Breast epithelium (tissue), 4 donors: Measurements from ENCODE around the gene BTBD7. TPM values are rescaled to one million over a fixed set of nuclear protein-coding genes. Genes with fewer than 3 reads are reported as not detected.

Experiments used
- DNase-seq, 2 donors: peaks; one replicate each; pipeline ENCODE4 v3.0.0-alpha.2; 2019; ENCODE audit warnings: low spot score in 2 of 2
- H3K27ac ChIP-seq, 2 donors: fragments of 200-600 bp; sonication (generic) in 1 of 2; one replicate each; pipeline ENCODE4 v1.5.1; 2016 to 2019; ENCODE audit warnings: mild to moderate bottlenecking in 1 of 2
- H3K27me3 ChIP-seq, 2 donors: fragments of 200-600 bp; sonication (generic) in 1 of 2; one replicate each; pipeline versions ENCODE4 v1.5.1 to v1.6.0; 2017 to 2019; ENCODE audit warnings: control low read depth in 1 of 2, mild to moderate bottlenecking in 1 of 2
- H3K36me3 ChIP-seq: fragments of 200-600 bp; one replicate; pipeline ENCODE4 v1.5.1; 2019
- H3K4me1 ChIP-seq, 2 donors: fragments of 200-600 bp; sonication (generic); one replicate each; pipeline ENCODE4 v1.5.1; 2016 to 2019; ENCODE audit warnings: control low read depth in 1 of 2
- H3K4me3 ChIP-seq, 3 donors: fragments of 200-600 bp; sonication (generic); 1 replicate in 2 of 3; 2 replicates in 1 of 3; pipeline ENCODE4 v1.5.1; 2016 to 2019; ENCODE audit warnings: mild to moderate bottlenecking in 3 of 3, moderate library complexity in 2 of 3
- H3K9me3 ChIP-seq, 2 donors: fragments of 200-600 bp; sonication (generic) in 1 of 2; one replicate each; pipeline ENCODE4 v1.5.1; 2016 to 2019; ENCODE audit warnings: control low read depth in 1 of 2
- POLR2A ChIP-seq: fragments of 450-650 bp; IDR thresholded peaks from one replicate; pipeline ENCODE4 v1.6.1; 2016; ENCODE audit warnings: antibody characterized with exemption, mild to moderate bottlenecking, moderate library complexity
- POLR2AphosphoS5 ChIP-seq, 3 donors: sonication (generic); formaldehyde crosslinking; IDR thresholded peaks; one replicate each; pipeline ENCODE4 v1.6.1; 2017; ENCODE audit warnings: antibody characterized with exemption in 3 of 3
- intact Hi-C: fragments of 100-400 bp; cut with DNase I; formaldehyde crosslinking; loops from one replicate; pipeline ENCODE4 v1.15.1; 2023; ENCODE audit warnings: low total_unique reads
- total RNA-seq, 3 donors: library from RNA; depleted of rRNA; stranded (reverse); fragments of >200 nt; gene quantifications; one replicate each; pipeline ENCODE4 v1.1.0, GENCODE V29; 2016
- TF ChIP-seq, protein P1 (sequence below), 3 donors: fragments of 450-650 bp; IDR thresholded peaks; one replicate each; pipeline ENCODE4 v1.5.1; 2016 to 2017; ENCODE audit warnings: antibody characterized with exemption in 3 of 3, mild to moderate bottlenecking in 3 of 3, moderate library complexity in 3 of 3

BTBD7 gene
- total RNA-seq, 3 donors from 2014 or later, result 19.7 to 32.8 (median 26.5) TPM

DNA sequence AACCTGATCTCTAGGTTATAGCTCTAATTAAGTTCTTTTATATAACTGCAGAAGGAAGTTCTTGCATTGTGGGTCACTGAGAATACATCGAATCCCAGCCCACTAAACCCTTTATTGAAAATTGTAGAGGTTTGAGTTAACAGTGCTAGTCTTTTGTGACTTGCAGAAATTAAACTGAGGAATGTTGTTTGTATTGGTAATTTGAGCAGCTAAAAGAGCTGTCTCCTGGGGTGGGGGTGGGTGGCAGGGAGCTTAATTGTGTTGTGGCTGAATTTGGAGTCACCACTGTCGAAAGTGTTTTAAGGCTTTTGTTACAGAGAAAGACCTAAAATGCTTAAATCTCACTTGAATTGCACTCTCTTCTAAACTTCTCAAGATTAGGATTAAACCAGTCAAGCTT, 11.0 kb upstream of the BTBD7 start:
- no peak overlapping the region for H3K4me3 ChIP-seq
- intact Hi-C loops, result no loop called here
- TF ChIP-seq POLR2AphosphoS5 (IDR thresholded peaks at IDR 0.05) (no peak), POLR2A (no peak)
- TF ChIP-seq, protein P1, sequence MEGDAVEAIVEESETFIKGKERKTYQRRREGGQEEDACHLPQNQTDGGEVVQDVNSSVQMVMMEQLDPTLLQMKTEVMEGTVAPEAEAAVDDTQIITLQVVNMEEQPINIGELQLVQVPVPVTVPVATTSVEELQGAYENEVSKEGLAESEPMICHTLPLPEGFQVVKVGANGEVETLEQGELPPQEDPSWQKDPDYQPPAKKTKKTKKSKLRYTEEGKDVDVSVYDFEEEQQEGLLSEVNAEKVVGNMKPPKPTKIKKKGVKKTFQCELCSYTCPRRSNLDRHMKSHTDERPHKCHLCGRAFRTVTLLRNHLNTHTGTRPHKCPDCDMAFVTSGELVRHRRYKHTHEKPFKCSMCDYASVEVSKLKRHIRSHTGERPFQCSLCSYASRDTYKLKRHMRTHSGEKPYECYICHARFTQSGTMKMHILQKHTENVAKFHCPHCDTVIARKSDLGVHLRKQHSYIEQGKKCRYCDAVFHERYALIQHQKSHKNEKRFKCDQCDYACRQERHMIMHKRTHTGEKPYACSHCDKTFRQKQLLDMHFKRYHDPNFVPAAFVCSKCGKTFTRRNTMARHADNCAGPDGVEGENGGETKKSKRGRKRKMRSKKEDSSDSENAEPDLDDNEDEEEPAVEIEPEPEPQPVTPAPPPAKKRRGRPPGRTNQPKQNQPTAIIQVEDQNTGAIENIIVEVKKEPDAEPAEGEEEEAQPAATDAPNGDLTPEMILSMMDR (IDR thresholded peaks at IDR 0.05), result no peak
- H3K9me3 ChIP-seq, result peaks cover 5% of the 10 kb centered on the region in 2 donors
- no peaks in the 10 kb centered on the region for H3K4me1 ChIP-seq
- no peak overlapping the region for H3K27ac ChIP-seq
- H3K36me3 ChIP-seq, result no peaks in the 10 kb centered on the region
- DNase-seq, result no peak
- H3K27me3 ChIP-seq, result no peaks in the 10 kb centered on the region

DNA sequence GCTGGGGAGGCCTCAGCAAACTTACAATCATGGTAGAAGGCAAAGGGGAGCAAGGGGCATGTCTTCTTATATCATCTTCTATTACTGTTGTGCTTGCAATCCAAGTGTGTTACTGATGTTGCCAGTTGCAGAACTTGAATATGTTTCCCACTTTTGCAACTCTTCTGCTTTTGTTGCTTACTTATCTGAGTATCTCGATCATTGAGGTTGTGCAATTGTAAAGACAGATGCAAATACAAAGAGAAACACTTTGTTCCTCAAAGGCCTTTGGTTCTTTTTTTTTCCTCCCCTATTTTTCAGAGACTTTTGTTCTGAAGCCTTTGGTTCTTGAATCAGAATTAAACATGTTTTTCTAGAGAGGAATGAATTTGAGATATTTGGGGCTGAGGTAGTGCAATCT, 10.4 kb upstream of the BTBD7 start:
- no peaks in the 10 kb centered on the region for H3K4me1 ChIP-seq
- intact Hi-C loops, result no loop called here

DNA sequence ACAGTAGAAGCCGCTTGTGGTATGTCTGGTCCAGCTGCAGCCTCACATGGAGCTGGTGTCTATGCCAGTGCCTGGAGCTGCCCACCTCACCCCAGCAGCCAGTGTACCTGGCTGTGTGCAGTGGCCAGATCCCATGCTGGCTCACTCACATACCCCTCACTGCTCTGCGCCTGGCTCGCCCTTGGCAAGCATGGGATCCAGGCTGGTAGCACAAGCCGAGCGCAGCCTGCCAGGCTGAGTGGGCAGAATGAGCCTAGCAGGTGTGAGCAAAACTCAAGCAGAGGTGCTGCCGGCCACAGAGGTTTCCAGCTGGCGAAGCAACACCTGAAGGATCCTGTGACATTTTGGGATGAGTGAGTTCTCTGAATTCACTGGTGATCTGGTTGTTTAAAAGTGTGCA, 5.0 kb upstream of the BTBD7 start:
- peaks cover 0 to 5% of the 10 kb centered on the region in 2 donors for H3K9me3 ChIP-seq
- H3K36me3 ChIP-seq, result no peaks in the 10 kb centered on the region
- no peak overlapping the region for H3K4me3 ChIP-seq
- intact Hi-C loops, result no loop called here
- no peaks in the 10 kb centered on the region for H3K27me3 ChIP-seq
- no peak overlapping the region for H3K27ac ChIP-seq
- TF ChIP-seq POLR2AphosphoS5 (IDR thresholded peaks at IDR 0.05), result no peak
- no peak for TF ChIP-seq POLR2A
- TF ChIP-seq, protein P1 (IDR thresholded peaks at IDR 0.05), result no peak
- DNase-seq, result no peak
- no peaks in the 10 kb centered on the region for H3K4me1 ChIP-seq

More for the DNA sequence above, 10.4 kb upstream of the BTBD7 start:
- TF ChIP-seq POLR2A, result no peak
- no peak for DNase-seq
- Histone ChIP-seq H3K36me3 (no peaks in the 10 kb centered on the region), H3K4me3 (no peak overlapping the region), H3K27me3 (no peaks in the 10 kb centered on the region), H3K9me3 (peaks cover 5% of the 10 kb centered on the region in 2 donors), H3K27ac (no peak overlapping the region)

DNA sequence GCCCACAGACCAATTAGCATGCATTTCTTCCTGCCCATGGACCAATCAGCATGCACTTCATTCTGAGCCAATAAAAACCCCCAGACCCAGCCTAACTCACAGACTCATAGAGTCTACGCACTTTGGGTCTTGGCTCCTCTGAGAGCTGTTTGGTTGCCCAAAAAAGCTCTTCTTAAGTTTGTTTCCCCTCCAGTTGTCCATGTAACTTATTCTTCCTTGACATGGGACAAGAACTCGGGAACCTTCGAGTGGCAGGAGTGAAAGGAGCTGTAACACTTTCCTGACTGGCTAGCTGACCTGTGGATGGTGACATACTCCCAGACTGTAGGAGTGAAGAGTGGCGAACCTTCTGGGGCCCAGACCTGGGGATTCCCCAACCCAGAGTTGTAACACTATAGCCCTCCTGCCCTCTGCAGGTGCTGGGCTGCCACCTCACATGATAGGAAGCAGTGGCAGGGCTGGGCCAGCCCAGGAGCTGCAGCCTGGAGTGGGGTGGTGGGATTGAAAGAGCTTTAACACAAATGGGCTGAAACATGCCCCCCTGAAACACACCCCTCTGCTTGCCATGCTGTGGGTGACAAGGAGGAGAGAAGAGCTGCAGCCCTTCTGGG, 4.4 kb upstream of the BTBD7 start:
- no peaks in the 10 kb centered on the region for H3K4me1 ChIP-seq
- no peaks in the 10 kb centered on the region for H3K27me3 ChIP-seq
- DNase-seq, result no peak
- H3K27ac ChIP-seq, result no peak overlapping the region
- no peak overlapping the region for H3K4me3 ChIP-seq
- intact Hi-C loops, result no loop called here
- TF ChIP-seq POLR2AphosphoS5 (IDR thresholded peaks at IDR 0.05), result no peak
- TF ChIP-seq, protein P1 (IDR thresholded peaks at IDR 0.05), result no peak
- no peak for TF ChIP-seq POLR2A
- H3K9me3 ChIP-seq, result peaks cover 0 to 3% of the 10 kb centered on the region in 2 donors
- H3K36me3 ChIP-seq, result no peaks in the 10 kb centered on the region

DNA sequence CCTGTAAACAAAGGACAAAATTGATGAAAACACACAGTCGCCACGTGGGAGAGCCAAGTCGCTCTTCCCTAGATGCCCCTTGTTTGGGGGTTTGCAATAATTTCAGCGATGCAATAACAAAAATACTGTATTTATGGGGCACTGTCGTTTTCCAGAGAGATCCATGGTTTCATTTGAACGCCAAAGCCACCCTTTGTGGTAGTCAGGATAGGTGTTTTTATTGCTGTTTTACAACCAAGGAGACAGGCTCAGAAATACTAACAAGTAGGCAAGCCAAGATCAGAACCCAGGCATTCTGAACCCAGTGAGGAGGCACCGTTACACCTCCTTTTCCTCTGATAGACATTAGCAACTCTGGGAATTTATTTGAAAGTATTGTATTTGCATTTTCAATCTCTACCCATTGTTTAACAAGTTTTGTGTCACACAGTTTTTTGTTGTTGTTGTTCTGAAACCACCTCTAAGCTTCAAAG, 831 bp upstream of the BTBD7 start:
- no peak for DNase-seq
- H3K4me1 ChIP-seq, result peaks cover 9 to 18% of the 10 kb centered on the region in 2 donors
- TF ChIP-seq POLR2A, result no peak
- TF ChIP-seq, protein P1 (IDR thresholded peaks at IDR 0.05), result no peak
- TF ChIP-seq POLR2AphosphoS5 (IDR thresholded peaks at IDR 0.05), result no peak
- peak overlapping the region; percentile 71 to 97 (median 91) for H3K4me3 ChIP-seq
- no peaks in the 10 kb centered on the region for H3K36me3 ChIP-seq
- peak overlapping the region; percentile 95 to 99 for H3K27ac ChIP-seq
- intact Hi-C loops, result no loop called here
- H3K9me3 ChIP-seq, result no peaks in the 10 kb centered on the region
- no peaks in the 10 kb centered on the region for H3K27me3 ChIP-seq
